ENCODE results near the gene MFAP1. TPM values are rescaled to one million over a fixed set of nuclear protein-coding genes. Genes with fewer than 3 reads are reported as not detected.

MFAP1 gene
- total RNA-seq, 4 donors from 2014 or later = 14.5 to 23.5 (median 17.3) TPM

GRCh38 chr15:43774062-43774461, 50.4 kb downstream of the MFAP1 start:
- TF ChIP-seq POLR2A (IDR thresholded peaks at IDR 0.05) (no peak), CTCF (IDR thresholded peaks at IDR 0.05) (no peak)
- intact Hi-C loops (cut with DNase I; ENCODE audit: low total_unique reads) = no loop called here
- H3K4me3 ChIP-seq (ENCODE audit: low read depth, poor library complexity, severe bottlenecking) = no peak overlapping the region
- WGBS, 2 donors = 82% methylated on average over 4 of the region's 4 CpGs
- no peak for DNase-seq (ENCODE audit: low spot score in 2 of 2)

DNA sequence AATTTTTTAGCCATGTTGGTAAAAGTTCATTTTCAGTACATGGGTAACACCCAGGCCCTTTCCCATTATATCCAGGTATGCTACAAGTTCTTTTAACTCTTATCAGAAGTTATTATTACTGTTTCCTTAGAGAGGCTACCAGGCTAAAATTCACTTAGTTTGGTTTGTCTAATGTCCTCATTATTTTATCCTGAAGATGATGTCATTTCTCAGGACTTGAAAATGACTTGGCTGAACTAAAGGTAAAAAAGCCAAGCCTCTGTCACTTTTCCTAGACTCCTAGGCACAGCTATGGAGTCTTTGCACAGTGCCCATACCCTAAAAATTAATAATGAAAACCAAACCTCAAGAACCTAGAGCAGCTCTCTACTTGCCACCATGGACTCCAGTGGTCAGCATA, 51.9 kb downstream of the MFAP1 start:
- TF ChIP-seq POLR2A (IDR thresholded peaks at IDR 0.05) (no peak), CTCF (IDR thresholded peaks at IDR 0.05) (no peak)
- no peak for DNase-seq (ENCODE audit: low spot score in 2 of 2)
- no peak overlapping the region for H3K4me3 ChIP-seq (ENCODE audit: low read depth, poor library complexity, severe bottlenecking)
- intact Hi-C loops (cut with DNase I; ENCODE audit: low total_unique reads) = no loop called here

DNA sequence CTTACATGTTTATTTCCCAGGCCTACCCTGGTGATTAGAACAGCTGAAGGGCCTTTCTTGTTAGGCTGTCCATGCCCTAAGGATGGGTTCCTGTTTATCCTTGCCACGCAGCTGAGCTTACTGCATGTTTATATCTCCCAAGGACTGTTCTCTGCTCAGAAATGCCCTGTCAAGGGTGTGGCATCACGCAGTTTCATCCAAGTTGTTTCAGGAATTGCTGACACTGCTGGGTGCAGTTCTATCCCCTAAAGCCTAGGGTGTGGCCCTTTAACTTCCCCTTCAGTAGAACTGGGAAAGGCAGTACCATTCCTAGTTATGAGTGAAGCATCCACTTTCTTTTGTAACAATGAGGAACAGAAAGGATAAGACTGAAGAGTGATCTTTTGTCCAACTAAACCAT, 52.7 kb downstream of the MFAP1 start:
- no peak overlapping the region for H3K4me3 ChIP-seq (ENCODE audit: low read depth, poor library complexity, severe bottlenecking)
- TF ChIP-seq CTCF (IDR thresholded peaks at IDR 0.05) (no peak), POLR2A (IDR thresholded peaks at IDR 0.05) (no peak)
- intact Hi-C loops (cut with DNase I; ENCODE audit: low total_unique reads) = no loop called here
- WGBS, 2 donors = 26% methylated on average over 2 of the region's 2 CpGs
- peak in 1 of 2 donors; percentile 56 for DNase-seq (ENCODE audit: low spot score in 2 of 2)

DNA sequence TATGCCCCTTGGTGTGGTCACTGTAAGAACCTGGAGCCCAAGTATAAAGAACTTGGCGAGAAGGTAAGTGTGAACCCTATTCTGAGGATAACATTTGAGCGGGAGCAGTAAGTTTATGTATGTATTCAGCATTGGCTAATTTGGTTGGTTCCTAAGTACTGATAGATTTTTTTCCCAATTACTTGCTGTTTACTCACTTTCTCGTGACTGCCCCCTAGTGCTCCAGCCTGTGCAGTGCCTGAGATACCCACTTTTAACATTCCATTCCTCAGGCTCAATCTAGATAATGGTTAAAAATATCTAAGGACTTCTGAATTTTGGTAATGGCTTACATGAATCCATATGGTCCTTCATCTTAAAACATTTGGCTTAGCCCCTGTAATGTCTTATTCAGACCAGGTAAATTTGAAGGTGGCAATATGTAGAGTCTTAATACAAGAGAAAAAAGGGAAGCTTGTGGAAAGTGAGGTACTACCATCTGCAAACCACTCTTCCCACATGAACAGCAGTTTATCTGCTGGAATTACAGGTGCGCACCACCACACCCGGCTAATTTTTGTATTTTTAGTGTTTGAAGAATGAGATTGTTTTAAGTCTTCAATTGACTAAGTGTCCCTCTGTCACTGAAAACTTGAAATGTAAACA, 54.8 kb downstream of the MFAP1 start:
- no peak for DNase-seq (ENCODE audit: low spot score in 2 of 2)
- intact Hi-C loops (cut with DNase I; ENCODE audit: low total_unique reads) = no loop called here
- no peak for TF ChIP-seq CTCF (IDR thresholded peaks at IDR 0.05)
- no peak for TF ChIP-seq POLR2A (IDR thresholded peaks at IDR 0.05)
- no peak overlapping the region for H3K4me3 ChIP-seq (ENCODE audit: low read depth, poor library complexity, severe bottlenecking)
- 67 to 70% methylated on average over 5 of the region's 5 CpGs for WGBS, 2 donors

- no peak for DNase-seq (ENCODE audit: low spot score in 2 of 2)
- intact Hi-C loops (cut with DNase I; ENCODE audit: low total_unique reads) = no loop called here
- TF ChIP-seq CTCF (IDR thresholded peaks at IDR 0.05) (no peak), POLR2A (IDR thresholded peaks at IDR 0.05) (no peak)
- H3K4me3 ChIP-seq (ENCODE audit: low read depth, poor library complexity, severe bottlenecking) = no peak overlapping the region
- WGBS, 2 donors = 59 to 61% methylated on average over 2 of the region's 2 CpGs
Observed at GRCh38 chr15:43763819-43764446, 60.6 kb downstream of the MFAP1 start.

DNA sequence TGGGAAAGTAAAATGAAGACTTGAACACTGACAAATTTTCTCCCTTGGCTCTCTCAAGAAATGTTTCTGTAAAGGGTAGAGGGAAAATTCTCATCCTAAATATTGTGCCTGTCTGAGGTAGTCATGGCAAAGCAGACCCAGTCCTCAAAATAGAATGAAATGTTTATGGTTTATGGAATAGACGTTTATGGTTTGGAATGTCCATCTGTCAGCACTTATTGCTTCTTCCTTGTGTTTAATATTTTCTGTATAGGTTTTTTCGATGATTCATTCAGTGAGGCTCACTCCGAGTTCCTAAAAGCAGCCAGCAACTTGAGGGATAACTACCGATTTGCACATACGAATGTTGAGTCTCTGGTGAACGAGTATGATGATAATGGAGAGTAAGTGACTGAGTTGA, 61.7 kb downstream of the MFAP1 start:
- DNase-seq (ENCODE audit: low spot score in 2 of 2) = no peak
- no peak overlapping the region for H3K4me3 ChIP-seq (ENCODE audit: low read depth, poor library complexity, severe bottlenecking)
- intact Hi-C loops (cut with DNase I; ENCODE audit: low total_unique reads) = no loop called here
- TF ChIP-seq CTCF (IDR thresholded peaks at IDR 0.05) = no peak
- TF ChIP-seq POLR2A (IDR thresholded peaks at IDR 0.05) = no peak
- 76 to 78% methylated on average over 6 of the region's 6 CpGs for WGBS, 2 donors
